Stimulated activated CD8-positive, alpha-beta memory T cell treated with anti-CD3 and anti-CD28 coated beads, Interleukin-2, amount 100 ng/mL, for 48 hours (primary cell): Measurements from ENCODE around the gene FTO.

Source experiments
- DNase-seq, 2 donors: peaks; one replicate each; pipeline ENCODE4 v3.0.0-alpha.2; 2020; ENCODE audit warnings: low read depth in 2 of 2

The FTO gene

DNA sequence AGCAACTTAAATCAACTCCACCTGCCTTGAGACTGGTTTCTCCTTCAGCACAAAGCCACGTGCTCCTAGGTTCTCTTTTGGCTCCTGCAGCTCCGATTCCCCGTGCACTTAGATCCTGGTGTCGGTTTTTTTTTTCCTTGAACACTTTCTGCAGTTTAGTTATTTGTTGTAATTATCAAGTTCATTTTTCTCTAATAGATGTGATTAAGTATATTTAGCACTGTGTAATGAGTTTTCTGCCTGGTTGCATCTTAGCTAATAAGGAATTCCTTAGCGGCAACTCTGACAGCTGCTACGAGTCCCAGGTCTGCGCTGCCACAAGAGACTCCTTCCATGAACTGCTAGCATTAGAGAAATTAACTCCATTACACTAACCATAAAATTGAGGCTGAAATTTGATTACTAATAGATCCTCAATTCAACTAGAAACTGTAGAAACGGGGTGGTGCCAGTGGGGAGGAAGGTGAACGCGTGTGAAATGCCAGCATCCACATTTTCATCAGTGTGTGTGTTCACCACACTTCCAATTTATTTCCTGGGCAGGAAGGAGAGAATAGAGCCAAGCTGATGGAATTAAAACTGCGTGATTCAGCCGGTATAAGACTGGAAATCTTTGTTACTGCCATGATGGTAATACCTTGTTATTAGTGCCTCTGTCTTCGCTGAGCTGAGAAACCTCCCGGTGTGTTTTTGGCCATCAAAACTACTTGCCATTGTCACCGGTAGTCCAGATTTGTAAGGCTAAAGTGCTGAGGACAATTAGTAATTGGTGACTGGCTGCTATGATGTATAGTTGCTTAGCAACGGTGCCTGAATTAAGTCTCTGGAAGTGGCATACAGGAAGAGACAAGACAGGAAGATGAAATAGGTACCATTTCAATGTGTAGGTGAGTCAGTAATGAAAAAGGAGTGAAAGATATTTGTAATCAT lies 350.2 kb downstream of the FTO start:
- no peak for DNase-seq

DNA sequence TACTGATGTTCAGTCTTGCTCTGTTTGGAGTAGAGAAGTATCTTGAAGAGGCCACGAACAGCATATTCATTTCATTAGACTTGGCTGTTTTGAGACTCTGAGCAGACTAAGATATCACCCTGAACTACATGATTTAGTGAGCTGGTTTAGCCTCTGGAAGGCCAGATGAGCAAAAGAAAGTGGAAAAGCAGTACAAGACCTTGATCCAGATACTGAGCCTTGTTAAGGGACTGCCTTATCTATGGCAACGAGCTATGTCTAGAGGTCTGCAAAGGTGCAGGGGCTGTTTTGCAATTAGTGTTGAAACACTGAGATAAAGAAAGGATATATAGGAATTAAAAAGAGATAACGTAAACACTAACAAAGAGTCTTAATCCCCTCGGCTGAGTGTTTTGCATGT lies 351.2 kb downstream of the FTO start:
- no peak for DNase-seq

DNA sequence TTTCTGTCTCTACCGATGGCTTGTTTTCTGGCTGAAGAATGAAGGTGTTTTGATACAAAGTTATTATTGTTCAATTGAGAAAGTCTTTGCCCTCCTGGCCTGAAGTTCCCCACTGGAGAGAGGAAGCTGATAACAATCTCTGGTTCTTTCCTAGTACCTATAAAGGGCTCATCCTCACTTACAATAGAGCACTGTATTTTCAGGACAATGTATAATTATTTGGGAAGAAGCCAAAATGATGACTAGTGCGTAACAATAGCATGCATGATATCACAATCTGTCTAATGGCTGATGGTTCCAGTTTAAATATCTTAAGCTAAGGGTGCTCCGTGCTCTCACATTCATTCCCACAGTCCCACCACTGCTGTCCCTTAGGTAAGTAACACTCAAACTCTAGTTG lies 351.9 kb downstream of the FTO start:
- no peak for DNase-seq

DNA sequence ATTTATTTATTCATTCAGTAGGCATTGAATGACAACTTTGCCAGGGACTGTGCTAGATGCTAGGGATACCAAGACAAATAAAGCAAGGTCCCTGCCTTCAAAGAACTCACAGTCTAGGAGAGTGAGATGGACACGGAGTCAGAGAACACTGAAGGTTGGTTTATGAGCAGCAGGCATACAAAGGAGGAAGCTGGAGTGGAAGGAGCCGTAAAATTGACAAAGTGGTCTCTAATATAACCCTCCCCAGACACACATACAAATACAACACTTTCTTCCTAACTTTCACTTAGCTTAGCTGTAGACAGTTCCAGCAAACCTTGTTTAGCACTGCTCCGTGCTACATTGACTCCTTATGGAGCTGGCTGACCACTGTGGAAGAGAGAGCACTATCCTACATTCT lies 353.0 kb downstream of the FTO start:
- DNase-seq, result no peak

DNA sequence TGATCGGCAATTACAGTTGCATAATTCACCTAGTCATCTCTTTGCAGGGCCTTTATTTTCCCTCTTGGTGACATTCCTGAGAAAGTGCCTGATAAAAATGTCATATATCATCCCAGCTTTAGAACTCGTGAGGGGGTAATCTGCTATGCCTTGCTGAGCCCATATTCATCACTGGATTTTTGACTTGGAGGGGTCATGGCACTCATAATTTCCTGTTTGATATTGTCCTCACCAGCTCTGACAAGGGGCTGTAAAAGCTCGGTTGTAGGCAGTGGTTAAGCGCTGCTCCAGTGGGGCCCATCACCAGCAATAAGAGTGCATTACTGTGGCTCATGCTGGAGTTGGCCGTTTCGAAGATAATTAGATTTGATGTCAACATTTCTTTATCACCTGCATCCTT lies 355.4 kb downstream of the FTO start:
- no peak for DNase-seq

DNA sequence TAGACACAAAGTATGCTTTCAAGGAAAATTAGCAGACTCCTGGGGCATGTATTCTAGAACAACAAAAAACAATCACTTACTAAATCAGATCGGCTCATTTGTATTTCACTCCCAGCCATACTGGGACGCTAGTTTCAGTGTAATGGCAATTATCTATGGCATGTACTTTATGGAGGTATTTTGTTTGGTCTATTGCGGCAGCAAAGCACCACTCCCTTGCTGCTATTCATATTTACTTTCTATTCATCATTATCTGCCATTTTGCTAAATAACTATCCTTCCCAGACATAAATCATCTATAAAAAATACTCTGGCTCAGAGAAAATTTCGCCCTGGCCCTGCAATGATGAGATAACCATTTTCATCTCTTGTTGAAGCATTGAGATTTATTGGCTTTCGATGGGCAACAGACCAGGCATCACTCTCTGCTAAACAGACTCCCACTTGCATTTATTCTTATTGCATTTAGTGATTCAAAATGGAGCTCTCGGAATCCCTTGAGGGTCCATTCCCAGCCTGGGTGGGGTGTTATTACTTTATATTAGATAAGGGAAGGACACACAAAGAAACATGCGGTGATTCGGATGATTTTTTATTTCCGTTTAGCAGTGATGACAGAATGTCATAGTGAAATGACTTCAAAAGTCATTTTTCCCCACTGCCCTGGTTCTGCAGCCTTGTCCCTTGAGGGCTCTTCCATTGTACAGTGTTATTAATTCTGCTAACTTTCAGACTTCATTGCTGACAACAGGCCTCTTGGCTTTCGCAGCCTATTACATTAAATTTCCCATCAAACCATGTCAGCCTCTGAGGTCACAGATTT lies 356.9 kb downstream of the FTO start:
- no peak for DNase-seq

DNA sequence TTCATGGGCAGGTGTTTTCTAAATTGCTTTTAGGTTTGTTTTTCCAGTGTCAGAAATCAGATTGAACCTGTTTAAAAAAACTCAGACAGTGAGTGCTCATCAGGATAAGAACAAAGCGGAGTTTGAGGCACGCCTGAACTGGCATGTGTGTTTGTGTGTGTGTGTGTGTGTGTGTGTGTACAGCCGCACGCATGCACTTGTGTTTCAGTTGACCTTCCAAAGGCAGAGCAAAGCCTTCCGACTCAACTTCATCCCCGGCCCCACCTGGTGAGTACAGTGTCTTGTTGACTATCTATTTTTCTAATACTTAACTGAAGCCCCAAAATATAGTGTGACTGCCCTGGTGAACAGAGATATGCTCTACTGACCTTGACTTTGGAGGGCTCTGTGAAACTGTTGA lies 357.5 kb downstream of the FTO start:
- no peak for DNase-seq

DNA sequence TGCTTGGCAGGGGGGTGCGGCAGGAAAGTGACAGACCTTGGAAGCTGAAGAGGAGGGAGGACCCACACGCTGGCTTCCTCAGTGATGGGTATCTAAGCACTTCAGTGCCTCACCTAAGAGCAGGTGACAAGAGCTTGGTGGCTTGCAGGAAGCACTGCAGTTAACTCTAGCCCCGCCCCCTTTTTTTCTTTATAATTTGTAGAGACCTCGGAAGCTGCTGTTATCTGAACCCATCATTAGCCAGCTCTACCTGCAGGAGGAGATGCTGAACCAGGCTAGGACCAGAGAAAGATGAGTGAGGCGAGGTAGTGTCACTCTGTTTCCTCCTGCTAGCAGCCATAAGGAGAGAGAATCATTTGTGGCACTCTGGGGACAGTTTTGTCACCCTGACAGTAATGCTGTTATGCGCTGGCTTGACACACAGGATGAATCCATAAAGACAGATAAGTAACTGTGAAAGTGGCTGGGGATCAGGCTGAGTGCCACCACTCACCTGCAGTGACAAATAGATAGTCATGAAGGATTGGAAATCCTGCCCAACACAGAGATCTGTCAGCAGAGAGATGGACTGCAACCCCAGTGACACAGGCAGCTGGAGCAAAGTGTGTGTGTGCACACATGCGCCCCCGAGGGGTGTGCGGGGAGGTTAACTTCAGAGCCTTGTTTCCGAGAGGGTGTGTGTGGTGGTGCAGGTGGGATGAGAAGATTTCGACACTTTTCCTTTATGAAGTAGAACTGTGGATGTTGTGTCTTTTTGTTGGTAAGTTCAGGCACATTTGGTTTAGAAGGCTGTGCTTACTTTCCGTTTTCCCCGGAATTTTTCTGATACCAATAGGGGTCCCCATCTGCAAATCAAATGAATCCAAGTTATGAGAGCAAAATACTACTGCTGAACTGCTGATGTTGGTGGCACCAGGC lies 358.7 kb downstream of the FTO start:
- no peak for DNase-seq

DNA sequence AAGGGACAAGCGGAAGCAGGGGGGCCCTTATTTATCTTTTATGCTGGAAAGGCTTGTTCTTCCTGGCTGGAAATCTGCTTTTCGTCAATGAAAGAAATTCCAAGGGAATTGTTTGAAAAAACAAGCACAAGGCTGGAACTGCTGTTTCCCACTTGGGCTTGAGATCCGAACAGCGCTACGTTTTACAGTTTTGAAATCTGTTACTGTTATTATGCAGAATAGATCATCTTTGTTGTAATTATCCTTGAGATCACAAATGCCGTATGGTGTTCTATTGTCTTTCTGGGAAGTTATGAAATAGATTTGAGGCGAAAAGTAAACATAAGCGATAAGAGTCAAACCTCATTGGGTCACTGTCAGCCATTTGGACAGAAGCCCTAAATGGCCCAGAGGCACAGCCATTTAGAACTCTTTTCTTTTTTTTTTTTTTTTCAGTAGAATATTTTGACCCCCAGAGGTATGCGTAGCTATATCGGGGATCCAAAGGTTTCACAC lies 359.4 kb downstream of the FTO start:
- no peak for DNase-seq

DNA sequence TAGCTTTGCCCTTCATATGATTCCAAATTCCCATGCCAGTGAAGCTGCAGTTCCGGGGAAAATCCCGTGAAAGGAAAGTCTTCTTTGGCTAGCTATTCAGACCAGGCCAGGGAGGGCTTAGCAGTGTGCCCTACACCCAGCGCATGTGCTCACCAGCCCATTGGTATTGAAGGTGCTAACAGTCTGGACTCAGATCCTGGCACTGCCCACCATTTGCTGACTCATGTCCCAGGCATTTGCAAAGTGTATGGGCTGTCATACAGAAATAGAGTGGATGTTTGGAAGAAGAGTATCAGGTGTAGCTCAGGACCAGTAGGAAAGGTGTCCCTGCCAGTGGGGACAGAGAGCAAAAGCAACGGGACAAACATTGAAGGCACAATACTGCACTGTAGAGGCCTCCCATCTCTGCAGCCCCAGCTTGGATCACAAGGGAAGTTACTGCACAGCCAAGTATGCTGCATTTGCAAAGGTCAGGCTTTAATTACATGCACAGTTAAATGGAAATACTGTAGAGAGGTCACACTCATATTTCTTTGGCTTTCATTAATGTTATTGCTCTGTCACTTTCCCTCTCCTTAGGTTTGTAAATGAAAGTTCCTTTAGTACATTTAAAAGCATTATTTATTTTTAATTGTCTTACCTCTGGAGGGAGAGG lies 362.6 kb downstream of the FTO start:
- no peak for DNase-seq

DNA sequence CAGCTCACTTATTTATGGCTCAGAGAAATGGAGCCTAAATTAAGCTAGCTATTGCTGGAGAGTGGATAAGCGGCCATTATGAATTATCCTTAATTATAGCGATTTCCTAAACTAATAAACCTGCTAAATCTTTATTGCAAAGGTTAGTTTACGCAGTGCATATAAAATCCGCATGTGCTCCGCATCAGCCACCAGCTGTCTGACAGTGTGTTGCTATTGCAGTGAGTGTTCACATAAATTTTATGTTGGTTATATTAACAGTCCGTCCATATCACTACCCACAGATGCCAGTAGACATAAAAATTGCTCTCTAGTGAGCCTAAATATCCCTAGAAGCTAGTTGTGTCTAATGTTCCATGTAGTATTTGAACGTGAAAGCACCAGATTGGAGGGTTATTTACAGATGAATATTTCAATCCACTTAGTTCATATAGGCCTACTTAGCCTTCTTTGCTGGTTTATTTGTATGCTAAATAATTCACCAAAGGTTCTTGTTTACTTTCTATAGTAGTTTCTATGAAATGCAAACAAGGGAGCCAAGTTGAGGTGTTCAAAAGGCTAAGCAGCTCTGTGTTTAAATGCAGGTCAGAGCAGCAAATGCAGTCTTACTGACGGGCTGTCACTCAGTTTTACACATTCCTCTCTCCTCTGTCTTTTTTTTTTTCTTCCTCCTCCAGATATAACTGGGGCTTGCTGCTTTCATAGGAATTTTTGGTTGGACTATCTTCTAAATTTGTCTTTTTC lies 363.5 kb downstream of the FTO start:
- no peak for DNase-seq

DNA sequence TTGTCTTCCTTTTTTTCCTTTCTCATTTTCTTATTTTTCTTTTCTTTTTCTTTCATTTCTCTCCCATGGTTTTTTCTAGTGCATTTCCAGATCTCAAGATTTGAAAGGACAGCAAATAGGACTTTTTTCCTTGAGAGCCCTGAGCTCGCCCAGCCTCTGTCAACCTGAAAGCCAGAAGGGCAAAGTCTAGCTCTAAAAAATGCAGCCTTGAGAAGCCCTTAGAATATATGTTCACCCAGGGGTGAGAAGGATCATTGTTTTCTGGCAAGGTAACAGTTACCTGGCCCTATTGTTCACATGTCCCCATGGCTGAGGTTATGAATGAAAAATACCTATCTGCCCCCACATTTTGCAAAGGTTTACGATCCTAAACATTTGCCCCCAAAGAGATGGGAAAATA lies 364.3 kb downstream of the FTO start:
- DNase-seq, result no peak

DNA sequence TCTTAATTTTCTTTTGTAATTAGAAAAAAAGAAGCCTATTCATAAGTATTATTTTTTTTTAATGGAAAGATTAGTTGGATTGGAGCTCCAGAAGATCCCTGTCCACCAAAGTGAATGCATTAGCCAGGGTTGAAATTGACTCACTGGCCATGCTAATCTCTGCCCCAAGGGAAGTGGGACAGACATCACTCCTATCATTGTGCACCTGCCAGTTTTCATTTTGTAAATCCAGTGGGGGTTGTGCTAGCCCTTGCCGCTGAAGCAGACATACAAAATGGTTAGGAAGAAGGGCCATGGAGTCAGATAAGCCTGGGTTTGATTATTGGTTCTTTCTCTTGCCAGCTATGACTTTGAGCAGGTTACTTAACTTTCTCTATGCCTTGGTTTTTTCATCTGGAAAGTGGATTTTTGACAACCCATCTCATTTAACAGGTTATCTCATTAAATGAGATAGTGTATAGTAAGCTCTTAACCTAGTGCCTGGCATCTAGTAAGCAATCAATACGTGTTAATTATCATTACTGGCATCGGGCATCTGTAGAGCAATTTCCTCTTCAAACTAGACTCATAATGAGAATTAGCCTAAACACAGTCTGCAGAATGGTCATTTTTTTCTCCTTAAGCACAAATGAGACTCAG lies 365.8 kb downstream of the FTO start:
- no peak for DNase-seq

DNA sequence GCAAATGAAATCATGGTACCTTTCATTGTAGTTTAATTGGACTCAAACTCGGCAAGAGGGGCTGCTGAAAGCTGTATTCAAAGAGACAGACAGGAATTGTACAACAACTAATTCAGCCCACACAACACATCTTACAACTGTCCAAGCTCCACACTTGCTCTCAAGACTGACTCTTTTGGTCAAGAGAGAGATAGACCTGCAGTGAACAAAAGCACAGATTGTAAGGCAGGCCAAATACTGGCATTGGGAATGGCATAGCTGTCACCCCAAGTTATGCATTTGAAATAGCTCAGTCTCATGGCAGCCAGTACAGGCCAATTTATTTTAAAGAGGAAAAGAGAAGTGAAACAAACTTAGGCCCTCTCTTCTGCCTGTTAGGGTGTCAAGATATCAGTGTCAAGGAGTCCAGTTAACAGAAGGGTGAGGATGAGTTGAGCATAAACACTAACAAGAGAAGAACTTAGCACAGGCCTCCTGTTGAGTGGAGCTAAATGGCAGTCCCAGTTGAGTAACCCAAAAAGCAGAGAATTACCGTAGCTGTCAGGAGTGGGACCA lies 366.9 kb downstream of the FTO start:
- no peak for DNase-seq

DNA sequence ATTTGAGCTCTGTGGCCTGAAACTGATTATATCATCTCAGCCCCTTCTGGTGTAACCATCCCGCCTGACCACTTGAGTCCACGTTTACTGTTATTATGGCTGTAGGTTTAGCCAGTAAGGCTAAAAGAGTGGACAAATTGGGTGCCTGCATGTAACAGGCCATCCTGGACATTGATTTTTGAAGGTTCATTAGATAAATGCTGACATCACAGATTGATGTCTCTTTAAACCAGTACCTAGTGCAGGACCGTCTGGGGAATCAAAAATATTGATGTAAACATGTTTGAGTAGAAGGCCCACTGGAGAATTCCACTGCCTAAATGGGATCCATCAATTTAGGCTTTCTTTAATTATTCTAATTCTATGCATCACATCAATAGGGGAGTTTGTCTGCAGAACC lies 367.6 kb downstream of the FTO start:
- DNase-seq, result no peak

DNA sequence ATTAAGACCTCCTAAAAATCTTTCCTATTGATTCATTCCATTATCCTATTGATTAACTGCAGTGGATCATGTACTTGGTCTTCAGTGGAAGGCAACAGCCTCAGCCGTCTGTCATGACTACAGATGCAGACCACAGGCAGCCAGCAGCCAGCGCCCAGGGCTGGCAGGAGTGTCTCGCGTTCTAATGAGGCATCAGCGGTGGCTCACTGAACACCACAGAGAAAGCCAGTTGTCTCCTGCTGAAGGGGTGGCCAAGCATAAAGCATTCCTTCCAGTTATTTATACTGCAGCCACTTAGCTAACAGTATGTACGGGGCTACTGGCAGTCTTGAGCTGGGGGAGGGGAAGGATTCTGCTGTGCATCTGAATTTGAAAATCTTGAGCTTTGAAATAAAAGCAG lies 368.3 kb downstream of the FTO start:
- DNase-seq, result no peak

DNA sequence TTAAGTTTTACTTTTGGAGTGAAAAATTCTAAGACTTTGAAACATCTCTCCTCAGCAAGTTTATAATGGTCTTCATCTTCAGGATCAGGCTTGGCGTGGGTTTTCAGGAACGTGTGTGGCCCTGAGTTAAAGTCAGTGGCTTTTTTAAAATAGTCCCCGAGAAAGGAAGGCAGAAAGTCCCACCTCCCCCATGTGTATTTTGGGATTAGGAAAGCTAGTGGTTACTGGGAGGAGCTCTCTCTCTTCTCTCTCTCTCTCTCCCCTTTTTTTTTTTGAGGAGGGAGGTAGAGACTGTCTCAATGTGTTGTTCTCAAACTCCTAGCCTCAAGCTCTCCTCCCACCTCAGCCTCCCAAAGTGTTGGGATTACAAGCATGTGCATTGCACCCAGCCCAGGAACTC lies 369.4 kb downstream of the FTO start:
- DNase-seq, result no peak

DNA sequence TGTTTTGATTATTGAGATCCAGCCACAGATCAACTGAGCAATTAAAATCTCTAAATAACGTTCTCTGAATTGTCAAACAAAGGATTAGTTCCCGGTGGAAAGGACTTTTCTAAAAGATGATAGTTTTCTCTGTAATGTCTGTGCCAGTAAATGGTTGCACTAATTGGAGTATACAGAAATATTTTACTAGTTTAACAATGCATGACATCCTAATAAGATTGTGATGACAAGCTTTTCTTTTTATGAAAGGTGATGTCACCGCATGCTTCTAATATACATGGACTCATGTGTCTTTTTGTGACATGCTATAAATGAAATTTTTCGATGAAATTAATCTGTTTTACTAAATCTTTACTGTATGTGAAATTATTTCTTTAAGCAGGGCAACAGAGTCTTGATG lies 371.5 kb downstream of the FTO start:
- DNase-seq, result no peak

DNA sequence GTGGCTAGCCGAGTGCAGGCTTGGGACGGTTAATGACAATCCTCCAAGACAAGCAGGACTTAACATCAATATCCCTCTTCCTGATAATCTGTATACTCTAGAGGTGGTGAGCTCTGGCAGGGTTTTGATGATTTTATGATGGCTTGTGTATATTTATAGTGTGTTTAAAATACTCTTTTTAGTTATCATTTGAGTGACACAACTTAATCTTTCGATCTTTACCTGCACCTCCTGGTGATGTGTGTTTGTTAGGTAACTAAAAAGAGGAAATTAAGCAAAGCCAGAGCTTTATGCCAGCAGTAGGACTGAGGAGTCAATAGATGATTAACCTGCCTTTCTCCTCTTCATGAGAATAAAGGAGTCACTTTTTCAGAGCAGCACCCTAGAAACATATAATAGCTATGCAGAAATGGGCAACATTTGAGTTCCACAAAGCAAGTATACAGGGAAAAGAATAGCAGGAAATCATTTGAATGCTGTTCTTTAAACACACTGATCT lies 372.1 kb downstream of the FTO start:
- no peak for DNase-seq
